NCI-H2171 (cell line): ENCODE data around the gene MCF2L.
"Not testable (repeated sequence)": the region's sequence is repeated elsewhere in the genome, so short reads cannot be mapped to it uniquely, and the experiment has no call there.

Experiments
- DNase-seq: peaks from one replicate; lab custom pipeline; 2025; lab: John Stamatoyannopoulos, UW

MCF2L gene

DNA sequence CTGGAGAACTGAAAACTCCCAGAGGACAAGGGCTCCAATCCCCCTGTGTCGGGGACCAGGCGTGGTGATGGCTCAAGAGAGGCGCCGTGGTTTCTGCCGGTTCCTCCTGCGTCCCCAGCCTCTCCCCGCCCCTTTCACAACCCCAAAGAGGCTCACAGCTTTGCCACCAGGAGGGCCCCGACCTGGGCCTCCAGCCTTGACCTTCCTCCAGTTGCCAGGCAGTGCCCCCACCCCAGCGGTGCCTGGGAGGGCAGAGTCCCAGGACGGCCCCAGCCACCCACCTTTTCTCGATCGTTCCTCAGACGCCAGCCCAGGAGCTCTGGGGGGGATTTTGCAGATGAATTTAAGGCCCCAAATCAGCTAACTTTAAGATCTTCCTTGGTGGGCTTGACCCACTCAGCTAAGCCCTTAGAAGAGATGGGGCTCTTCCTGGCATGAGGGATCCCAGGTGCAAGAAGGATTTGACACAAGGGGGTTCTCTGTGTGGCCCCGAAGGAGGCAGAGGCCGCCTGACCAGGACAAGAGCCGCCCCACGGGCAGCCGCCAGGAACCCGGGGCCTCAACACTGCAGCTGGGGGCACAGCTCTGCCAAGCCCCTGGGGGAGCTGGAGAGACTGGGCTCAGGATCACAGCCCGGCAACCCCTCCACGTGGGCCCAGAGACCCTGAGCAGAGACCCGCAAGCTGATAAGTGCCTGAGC is 47.0 kb downstream of the MCF2L start:
- DNase-seq = no peak

DNA sequence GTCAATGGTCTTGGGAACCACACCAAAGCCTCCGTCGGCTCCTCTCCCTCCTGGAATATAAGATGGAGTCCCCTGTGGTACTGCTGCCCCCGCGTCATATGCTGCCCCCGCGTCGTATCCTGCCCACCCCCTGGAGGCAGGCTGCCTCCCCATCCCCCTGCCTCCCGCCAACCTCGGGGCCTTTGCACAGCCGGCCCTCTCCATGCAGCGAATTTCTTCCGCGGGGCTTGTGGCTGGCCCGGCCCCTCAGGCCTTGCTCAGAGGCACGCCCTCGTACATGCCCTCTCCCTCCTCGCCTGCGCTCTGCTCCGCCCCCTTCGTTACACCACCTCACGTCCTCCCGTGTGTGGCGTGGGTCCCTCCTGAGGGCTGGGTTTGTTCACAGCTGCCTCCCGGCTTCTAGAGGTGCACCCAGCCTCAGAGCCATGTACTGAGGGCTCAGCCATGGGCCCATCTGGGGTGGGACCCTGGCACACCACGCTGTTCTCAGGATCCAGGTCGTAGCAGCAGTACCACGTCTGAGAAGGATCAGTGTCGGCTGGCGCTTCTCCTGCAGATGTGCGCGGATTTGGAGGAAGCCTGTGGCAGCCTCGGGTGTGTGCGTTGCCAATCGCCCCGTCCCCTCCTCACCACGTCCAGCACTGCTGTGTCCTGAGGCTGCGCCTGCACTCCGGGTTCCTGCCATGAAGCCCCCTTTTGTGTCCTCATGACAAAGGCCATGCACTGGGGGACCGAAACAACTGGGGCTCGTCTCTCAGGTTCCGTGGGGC is 47.7 kb downstream of the MCF2L start:
- no peak for DNase-seq

DNA sequence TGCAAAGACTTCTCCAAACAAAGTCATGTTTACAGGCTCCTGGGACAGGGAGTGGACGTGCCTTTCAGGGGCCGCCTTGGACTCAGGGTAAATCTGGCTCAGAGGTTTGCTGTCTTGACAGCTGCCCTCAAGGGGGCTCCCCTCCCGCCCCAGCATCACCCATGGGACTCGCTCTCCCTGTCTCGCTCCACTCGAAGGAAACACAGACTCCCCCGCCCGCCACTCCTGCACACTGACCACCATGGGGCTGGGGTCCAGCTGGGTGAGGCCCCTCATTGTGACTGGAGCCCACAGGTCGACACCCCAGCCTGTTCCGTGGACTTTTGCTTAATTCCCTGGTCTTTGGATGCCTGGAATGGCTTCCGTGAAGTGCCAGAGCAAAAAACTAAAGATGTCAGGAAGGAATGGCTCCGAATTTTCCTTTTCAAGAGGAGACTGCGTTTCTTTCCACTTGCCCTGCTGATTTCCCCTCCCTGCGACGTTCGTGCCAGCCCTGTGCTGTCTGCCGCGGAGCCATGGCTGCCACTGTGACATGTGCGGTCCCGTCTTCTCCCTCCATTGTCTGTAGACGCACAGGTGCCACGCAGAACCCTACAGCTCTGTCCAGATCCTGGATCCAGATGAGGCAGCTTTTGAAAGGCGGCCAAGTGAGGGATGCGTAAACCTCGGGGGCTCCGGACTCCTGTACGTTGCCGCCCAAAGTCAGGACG is 48.6 kb downstream of the MCF2L start:
- DNase-seq = no peak

DNA sequence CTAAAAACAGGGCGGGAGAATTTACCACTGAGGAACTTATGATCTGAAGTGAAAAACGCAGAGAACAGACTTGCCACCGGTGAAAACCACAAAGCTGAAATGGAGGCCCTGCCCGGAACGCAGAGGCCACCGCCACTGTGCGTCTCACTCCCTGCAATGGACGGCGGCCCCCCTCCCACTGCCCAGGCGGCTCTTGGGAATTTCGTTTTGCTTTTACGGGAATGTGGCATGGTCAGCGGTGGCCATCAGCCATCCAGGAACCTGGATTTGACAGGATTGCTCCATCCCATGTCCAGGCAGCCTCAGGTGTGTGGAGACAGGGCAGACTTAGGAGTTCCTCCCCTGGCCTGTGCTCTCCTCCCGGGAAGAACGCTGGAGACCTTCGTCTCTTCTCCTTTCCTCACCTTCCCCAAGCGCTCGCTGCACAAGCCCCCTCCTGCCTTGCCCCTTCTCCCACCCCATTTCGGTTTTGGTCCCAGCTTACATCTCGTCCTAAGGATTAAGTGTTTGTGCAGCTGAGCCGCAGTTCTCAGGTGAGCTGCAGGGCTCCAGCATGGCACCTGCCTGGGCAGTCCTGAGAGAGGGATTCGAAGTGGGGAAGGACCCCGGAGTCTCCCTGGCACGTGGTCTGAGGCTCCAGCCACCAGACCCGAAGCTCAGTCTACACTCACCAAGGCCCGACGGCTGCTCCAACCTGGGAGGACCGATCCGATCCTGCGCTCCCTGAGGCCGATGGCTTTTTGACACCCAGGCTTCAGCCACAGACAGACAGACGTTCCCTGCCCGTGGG is 49.9 kb downstream of the MCF2L start:
- DNase-seq = no peak

DNA sequence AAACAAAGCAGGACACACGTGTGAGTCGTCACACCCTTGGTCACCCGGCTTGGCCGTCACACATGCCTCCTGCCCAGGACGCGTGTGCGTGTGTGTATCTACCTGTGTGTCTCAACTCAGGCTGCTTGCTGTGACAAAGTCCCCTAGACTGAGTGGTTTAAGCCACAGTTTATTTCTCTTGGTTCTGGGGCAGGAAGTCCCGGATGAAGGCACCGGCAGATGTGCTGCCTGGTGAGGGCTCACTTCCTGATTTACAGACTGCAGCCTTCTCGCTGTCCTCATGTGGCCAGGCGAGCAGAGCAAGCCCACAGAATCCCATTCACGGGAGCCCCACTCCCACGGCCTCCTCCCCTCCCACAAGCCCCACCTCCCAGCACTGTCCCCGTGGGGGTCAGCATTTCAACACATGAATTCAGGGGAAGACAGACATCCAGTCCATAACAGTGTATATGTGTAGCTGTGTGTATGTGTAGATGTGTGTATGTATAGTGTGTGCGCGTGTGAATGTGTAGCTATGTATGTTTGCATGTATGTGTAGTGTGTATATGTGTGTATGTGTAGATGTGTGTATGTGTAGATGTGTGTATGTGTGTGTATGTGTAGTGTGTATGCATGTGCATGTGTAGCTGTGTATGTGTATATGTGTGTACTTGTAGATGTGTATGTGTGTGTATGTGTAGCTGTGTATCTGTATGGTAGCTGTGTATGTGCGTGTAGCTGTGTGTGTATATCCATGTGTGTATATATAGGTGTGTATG is 51.5 kb downstream of the MCF2L start:
- DNase-seq = no peak

DNA sequence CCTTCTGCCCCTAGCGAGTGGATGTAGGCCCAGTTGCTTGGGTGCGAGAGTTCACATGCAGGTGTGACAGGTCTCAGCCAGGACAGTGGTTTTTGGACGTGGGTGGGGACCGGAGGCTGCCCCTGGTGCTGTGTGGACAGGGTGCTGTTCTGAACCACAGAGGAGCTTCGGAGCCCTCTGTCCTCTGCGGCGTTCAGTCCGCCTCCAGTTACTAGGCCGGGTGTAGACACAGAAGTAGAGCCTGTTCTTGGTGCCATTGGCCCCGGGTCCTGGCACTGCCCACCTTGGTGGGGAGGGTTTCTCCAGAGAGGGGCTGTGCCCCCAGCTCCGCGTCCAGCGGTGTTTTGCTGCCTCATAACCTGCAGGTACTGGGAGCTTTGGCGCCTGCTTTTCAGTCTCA is 52.4 kb downstream of the MCF2L start:
- DNase-seq = no peak

DNA sequence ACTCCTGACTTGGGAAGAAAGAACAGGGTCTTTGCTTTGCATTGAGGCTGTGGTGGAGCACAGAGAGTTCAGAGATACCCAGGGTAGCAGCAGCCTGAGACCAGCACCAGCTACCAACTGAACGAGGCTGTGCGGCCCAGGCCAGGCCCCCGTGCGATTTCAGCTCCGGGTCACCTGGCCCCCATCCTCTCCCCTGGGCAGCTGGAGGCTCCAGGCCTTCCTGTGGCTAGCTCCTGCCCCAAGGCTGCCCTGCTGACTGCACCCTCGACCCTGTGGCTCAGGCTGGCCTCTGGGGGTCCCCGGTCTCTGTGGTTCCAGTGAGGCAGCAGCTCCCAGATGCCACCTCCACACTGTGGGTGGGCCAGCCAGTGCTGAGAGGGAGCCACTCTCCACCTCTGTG is 52.8 kb downstream of the MCF2L start:
- no peak for DNase-seq

DNA sequence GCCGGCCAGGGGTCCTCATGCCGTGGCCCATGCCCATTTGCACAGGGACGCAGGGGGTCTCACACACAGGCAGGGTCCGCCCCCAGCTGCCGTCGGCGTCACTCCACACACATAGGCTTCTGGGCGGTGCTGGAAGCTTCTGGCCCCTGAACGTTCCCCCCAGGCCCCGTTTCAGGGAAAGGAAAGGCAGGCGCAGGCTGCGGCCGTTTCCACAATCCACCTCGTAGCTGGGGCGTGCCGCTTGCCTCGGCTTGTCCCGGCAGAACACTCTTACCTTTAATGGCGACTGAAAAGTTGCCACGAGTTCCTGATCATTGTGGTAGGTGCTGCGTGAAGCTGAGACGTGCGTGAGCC is 53.4 kb downstream of the MCF2L start:
- DNase-seq = no peak

DNA sequence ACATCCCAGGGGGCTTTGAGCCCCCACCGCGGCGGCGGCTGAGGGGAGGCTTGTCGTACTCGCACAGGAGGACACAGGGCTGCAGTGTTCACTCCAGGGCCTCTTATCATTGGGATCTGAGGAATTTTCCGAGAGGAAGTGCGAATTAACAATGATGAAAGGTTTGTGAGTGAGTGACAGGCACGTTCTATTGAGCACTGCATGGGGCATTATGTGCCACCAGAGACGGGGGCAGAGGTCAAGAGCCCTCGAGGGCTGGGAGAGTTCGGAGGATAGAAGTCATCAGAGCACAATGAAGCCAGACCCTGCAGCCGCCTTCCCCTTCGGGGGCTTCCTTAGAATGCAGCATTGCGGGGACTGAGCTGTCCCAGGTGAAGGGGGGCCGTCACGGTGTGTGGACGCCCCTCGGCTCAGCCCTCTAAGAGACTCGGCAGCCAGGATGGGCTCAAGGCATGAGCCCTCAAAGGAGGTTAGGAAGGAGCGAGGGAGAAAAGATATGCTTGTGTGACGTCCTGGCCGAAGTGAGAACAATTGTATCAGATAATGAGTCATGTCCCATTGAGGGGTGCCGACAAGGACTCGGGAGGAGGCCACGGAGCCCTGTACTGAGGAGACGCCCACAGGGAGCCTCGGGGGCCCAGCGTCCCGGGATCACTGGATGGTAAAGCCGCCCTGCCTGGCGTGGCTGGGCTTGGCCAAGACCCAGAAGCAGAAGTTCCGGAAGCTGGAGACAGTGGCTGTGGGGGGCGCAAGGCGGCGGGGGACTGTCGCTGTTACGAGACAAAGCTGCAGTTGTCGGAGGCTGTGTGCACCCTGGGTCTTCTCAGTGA is 53.9 kb downstream of the MCF2L start:
- DNase-seq = no peak

DNA sequence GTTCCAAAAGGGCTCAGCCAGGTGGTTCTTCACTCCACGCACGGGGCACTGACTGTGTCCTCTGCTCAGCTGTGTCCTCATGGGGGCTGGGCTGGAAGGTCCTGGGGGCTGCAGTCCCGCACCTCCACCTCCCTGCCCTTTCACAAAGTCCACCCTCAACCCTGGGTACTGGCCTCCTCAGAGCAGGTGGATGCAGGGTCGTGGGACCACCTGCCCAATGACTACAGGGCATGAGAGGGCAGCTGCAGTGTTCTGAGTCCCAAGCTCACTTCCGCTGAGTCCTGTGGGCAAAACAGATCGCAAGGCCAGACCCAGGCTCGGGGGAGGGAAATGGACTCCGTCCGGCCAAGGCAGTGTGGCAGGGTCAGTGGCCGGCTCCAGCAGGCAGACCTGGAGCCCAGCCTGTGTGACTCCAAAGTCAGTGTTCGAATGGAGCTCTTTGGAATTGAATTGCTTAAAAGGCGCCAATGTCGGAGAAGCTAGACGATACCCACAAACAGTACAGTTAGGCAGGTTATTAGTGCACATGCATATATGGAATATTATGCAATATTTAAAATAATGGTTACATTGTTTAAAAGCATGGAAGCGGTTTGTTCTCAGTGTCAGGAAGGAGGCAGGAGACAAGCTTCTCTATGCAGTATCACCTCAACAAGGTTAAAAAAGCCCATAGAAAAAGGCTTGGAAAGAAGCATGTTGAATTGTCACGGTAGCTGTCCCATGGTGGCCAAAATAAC is 54.8 kb downstream of the MCF2L start:
- no peak for DNase-seq

DNA sequence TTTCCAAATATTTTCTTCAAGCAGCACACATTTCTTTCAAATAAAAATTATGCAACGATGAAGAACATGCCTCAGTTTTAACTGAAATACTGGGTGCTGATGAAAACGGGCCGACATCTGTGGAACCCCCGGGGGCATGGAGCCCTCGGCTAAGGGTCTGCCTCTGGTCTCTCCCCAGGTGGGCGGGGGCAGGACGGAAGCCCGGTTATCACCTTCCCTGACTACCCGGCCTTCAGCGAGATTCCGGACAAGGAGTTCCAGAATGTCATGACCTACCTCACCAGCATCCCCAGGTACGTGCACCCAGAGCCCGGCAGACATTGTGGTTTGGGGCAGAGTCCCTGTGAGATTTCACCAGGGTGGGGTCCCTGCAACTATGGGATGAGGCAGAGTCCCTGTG is 55.5 kb downstream of the MCF2L start:
- DNase-seq = no peak

DNA sequence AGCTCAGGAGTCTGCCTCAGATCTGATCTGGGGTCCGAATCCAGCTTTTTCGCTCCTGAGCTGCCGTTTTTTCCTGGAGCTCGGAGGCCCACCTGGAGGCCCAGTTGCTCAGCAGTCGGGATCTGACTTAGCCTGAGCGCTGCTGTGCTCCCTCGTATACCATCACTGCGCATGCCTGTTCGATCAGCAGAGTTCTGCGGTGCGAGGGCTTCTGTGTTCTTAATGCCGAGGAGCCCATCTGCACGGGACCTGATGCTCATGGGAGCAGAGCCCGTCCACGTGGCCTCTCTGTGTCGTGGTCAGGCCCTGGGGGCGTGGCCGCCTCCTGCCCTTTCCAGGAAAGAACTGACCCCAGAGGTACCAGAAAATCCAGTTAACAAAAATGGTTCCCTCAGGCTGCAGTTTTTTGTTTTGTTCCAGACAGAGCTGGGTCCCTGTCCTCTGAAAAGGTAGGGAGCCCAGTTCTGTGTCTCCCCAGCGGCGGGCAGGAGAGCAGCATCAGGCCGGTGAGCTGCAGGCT is 57.4 kb downstream of the MCF2L start:
- no peak for DNase-seq

DNA sequence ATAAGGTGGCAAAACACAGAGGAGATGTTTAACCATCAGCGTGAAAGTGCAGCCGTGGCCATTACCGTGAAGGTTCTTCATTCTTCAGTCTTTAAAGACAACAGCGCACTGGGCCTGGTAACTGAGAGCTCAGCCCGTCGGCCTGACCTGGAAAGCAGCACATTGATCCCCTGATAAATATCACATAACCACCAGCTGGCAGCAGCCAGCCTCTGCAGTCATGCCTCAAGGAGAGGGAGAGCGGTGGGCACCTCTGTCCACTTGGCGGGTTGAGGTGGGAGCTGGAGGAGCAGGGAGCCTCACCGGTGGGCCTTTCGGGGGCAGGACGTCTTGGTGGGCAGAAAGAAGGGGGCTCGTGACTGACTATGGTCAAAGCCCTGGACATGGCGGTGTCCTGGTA is 58.1 kb downstream of the MCF2L start:
- no peak for DNase-seq

DNA sequence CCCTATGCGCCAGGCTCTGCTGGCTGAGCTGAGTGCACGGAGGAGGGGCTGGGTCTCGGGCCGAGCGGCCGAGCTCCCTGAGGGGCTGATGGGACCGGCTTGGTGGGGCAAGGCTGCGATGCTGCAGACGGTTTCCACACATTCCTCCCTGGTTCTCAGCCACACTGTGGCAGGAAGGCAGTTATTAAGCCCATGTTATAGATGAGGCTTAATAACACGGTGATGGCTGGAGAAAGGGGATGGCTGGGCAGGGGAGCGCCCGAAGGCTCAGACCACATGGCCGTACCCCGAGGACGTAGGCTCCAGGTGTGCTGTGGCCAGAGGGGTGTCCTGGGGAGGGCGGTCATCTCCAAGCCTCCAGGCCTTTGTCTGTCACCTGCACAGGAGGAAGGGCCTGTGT is 58.6 kb downstream of the MCF2L start:
- no peak for DNase-seq

DNA sequence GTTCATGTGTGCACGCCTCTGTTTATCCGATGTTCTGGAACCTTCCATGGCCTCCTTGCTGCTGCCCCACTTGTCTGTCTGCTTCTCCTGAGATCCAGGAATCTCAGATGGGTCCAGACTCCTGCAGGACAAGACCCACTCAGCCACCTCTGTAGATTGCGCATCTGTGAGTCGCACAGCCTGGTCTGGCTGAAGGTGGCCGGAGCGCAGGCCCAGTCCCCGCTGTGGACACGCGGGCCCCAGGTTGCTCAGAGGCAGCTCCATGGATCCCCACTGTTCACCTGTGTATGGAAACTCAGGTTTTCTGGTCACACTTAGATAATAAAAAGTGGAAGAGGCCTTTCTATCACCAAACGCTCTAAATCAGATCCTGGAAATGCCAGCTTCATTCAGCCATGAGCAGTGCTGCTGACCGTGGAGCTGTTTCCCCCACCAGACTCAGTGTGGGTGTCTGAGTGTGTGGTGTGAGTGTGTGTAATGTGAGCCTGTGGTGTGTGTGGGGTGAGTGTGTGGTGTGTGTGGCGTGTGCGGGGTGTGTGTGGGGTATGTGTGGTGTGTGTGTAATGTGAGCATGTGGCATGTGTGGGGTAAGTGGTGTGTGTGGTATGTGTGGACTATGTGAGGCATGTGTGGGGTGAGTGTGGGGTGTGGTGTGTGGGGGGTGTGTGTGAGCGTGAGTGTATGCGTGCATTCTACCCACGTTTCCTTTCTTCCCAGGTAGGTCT is 59.5 kb downstream of the MCF2L start:
- DNase-seq = no peak

DNA sequence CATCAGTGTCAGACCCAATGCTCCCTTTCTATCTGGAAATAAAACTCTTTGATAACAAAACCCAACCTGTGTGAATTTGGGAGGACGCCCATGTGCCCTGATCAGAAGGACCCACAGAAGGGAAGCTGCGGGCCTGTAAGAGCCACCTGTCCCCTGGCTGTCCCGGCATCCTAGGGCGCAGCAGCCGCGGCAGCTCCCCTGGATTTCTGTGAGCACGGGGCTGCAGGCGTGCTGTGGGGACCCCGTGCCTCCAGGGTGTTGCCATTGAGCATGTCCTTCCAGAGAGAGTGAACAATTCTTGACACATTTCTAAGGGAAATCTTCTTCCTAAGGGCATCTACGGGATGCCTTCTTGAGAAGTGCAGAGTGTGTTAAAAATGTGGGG is 60.0 kb downstream of the MCF2L start:
- DNase-seq = no peak

DNA sequence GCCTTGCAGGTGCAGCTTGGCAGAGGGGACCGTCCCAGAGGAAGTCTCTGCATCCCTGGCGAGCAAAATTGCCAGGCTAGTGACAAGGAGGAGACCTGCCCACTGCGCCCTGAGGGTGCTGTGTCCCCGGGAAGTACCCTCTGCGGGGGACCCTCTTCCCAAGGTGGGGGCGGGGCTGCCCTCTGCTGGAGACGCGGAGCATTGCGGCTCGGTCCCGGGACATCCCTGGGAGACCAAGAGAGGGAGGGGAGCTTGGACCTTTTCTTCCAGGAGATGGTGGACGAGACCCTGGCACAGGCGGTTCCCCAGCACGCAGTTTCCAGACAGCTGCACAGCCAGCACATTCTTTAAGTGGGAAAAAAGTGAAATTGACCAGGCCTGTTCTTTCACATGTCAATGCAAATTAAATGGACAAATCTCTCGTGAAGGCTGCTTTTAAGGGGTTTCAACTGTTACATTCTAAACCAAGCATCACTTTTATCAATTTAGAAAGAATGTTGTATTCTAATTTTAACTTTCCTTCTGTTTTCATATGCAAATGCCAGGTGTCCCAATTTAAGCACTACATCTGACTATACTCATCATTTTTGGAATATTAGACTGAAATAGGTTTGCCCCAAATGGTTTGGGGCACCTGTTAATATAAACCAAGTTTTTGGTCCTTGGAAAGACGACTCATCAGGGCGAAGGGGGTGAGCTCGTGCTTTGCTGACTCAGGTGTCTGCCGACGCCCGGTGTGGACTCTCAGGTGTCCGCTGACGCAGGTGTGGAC is 60.7 kb downstream of the MCF2L start:
- DNase-seq = no peak

DNA sequence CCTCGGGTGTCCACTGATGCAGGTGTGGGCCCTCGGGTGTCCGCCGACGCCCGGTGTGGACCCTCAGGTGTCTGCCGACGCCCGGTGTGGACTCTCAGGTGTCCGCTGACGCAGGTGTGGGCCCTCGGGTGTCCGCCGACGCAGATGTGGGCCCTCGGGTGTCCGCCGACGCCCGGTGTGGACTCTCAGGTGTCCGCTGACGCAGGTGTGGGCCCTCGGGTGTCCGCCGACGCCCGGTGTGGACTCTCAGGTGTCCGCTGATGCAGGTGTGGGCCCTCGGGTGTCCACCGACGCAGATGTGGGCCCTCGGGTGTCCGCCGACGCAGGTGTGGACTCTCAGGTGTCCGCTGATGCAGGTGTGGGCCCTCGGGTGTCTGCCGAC is 61.2 kb downstream of the MCF2L start:
- not testable (repeated sequence) for DNase-seq
